Measurements from ENCODE around the gene METTL25. TPM values are rescaled to one million over a fixed set of nuclear protein-coding genes. Genes with fewer than 3 reads are reported as not detected.

Gene METTL25
- total RNA-seq, 2 experiments from 2014 or later: 8.0 to 12.5 TPM

DNA sequence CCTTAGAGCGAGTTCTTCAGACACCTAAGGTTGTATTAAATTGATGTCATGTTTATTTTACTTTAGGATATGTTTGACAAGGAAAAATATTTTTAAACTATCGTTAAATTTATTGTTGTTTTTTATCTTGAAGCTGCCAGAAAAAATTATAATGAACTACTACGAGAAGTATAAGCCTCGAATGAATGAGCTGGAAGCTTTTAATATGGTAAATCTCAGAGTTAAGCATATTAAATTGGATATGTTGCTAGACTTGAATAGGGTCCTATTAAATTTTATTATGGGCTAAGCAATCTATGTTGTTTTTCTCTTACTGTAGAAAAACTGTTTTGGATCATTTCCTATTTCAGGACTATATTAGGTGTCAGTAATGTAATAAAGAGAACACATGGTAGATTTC, 118.2 kb downstream of the METTL25 start:
- no TSS peak for BruUV-seq (replicated peaks)
- Histone ChIP-seq H3K4me3 (ENCODE audit: low read depth, low read length, poor library complexity, severe bottlenecking) (no peak overlapping the region), H4K20me1 (ENCODE audit: insufficient read depth, low read length) (no peaks in the 10 kb centered on the region), H3K4me2 (ENCODE audit: low read length) (no peak overlapping the region), H3K27ac (ENCODE audit: low read depth, low read length, poor library complexity, severe bottlenecking) (no peak overlapping the region), H3K9me2 (ENCODE audit: insufficient read depth, low read length) (no peaks in the 10 kb centered on the region), H3K79me2 (ENCODE audit: insufficient read depth, low read depth, low read length) (no peaks in the 10 kb centered on the region), H3K9me3 (ENCODE audit: low read length) (no peaks in the 10 kb centered on the region), H3K36me3 (ENCODE audit: insufficient read depth, low read length) (no peaks in the 10 kb centered on the region), H2AFZ (ENCODE audit: low read length) (no peak overlapping the region), H3K4me1 (ENCODE audit: insufficient read depth, low read length, poor library complexity, severe bottlenecking) (no peaks in the 10 kb centered on the region)
- ChIA-PET CTCF (ENCODE audit: unreplicated experiment) (no interaction called here), POLR2A (no interaction called here)
- DNase-seq (ENCODE audit: low spot score): no peak
- TF ChIP-seq EZH2phosphoT487 (IDR thresholded peaks at IDR 0.05; ENCODE audit: borderline replicate concordance, low read depth, low read length): no peak
- TF ChIP-seq, protein P1, sequence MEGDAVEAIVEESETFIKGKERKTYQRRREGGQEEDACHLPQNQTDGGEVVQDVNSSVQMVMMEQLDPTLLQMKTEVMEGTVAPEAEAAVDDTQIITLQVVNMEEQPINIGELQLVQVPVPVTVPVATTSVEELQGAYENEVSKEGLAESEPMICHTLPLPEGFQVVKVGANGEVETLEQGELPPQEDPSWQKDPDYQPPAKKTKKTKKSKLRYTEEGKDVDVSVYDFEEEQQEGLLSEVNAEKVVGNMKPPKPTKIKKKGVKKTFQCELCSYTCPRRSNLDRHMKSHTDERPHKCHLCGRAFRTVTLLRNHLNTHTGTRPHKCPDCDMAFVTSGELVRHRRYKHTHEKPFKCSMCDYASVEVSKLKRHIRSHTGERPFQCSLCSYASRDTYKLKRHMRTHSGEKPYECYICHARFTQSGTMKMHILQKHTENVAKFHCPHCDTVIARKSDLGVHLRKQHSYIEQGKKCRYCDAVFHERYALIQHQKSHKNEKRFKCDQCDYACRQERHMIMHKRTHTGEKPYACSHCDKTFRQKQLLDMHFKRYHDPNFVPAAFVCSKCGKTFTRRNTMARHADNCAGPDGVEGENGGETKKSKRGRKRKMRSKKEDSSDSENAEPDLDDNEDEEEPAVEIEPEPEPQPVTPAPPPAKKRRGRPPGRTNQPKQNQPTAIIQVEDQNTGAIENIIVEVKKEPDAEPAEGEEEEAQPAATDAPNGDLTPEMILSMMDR (conservative IDR thresholded peaks at IDR 0.05; ENCODE audit: low read length): no peak
- intact Hi-C loops (cut with micrococcal nuclease; ENCODE audit: unreplicated experiment): no loop called here

DNA sequence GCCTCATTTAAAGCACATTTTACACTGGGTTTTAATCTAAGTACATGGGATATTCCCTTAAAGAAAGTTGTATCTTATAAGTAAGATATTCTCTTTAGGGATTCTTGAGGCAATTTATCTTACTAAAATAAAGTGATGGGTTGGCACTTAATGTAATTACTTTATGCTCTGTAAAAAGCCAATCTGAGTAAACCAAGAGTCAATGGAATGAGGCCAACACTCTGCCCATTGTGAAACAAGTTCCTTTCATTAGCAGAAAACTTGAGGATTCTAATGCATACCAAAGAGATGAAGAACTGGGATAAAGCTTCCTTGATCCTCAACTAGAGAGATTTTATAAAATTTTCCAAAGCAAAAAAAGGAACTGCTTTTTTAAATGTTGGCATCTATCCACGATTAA, 121.2 kb downstream of the METTL25 start:
- no TSS peak for BruUV-seq (replicated peaks)
- no peaks in the 10 kb centered on the region for H3K9me2 ChIP-seq (ENCODE audit: insufficient read depth, low read length)
- no peaks in the 10 kb centered on the region for H3K9me3 ChIP-seq (ENCODE audit: low read length)
- TF ChIP-seq, protein P1 (conservative IDR thresholded peaks at IDR 0.05; ENCODE audit: low read length): no peak
- TF ChIP-seq EZH2phosphoT487 (IDR thresholded peaks at IDR 0.05; ENCODE audit: borderline replicate concordance, low read depth, low read length): no peak
- H3K36me3 ChIP-seq (ENCODE audit: insufficient read depth, low read length): no peaks in the 10 kb centered on the region
- no peak overlapping the region for H3K27ac ChIP-seq (ENCODE audit: low read depth, low read length, poor library complexity, severe bottlenecking)
- H3K4me1 ChIP-seq (ENCODE audit: insufficient read depth, low read length, poor library complexity, severe bottlenecking): no peaks in the 10 kb centered on the region
- no peak overlapping the region for H3K4me3 ChIP-seq (ENCODE audit: low read depth, low read length, poor library complexity, severe bottlenecking)
- H2AFZ ChIP-seq (ENCODE audit: low read length): no peak overlapping the region
- no peak overlapping the region for H3K4me2 ChIP-seq (ENCODE audit: low read length)
- ChIA-PET POLR2A (interaction anchor here (0.6 to 0.7 kb wide), 2 partner anchors 57 to 419 kb away, joined by 3 read pairs; no protein-coding TSS in a partner anchor), CTCF (ENCODE audit: unreplicated experiment) (no interaction called here)
- H3K79me2 ChIP-seq (ENCODE audit: insufficient read depth, low read depth, low read length): no peaks in the 10 kb centered on the region
- intact Hi-C loops (cut with micrococcal nuclease; ENCODE audit: unreplicated experiment): no loop called here
- DNase-seq (ENCODE audit: low spot score): no peak
- H4K20me1 ChIP-seq (ENCODE audit: insufficient read depth, low read length): no peaks in the 10 kb centered on the region

DNA sequence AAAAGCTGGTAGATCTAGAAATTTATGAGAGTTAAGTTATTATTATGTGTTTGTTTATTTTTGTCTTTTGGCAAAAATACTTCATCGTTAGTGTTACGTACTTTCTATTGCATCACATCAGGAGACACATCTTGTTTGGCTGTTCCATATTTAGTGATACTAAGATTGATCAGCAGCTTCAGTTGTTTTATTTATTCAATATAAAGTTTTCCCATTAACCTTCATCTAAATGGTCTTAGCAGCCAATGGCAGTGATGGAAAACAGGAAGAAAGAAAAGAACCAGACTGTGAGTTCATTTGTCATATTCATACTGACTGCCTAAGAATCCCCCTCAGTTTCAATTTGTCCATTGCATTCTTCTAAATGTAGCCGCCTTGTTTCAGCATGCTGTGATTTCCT, 122.3 kb downstream of the METTL25 start:
- Histone ChIP-seq H3K27ac (ENCODE audit: low read depth, low read length, poor library complexity, severe bottlenecking) (no peak overlapping the region), H3K4me2 (ENCODE audit: low read length) (no peak overlapping the region), H4K20me1 (ENCODE audit: insufficient read depth, low read length) (no peaks in the 10 kb centered on the region), H3K36me3 (ENCODE audit: insufficient read depth, low read length) (no peaks in the 10 kb centered on the region), H3K9me2 (ENCODE audit: insufficient read depth, low read length) (no peaks in the 10 kb centered on the region), H3K79me2 (ENCODE audit: insufficient read depth, low read depth, low read length) (no peaks in the 10 kb centered on the region), H2AFZ (ENCODE audit: low read length) (no peak overlapping the region), H3K4me3 (ENCODE audit: low read depth, low read length, poor library complexity, severe bottlenecking) (no peak overlapping the region), H3K9me3 (ENCODE audit: low read length) (no peaks in the 10 kb centered on the region), H3K4me1 (ENCODE audit: insufficient read depth, low read length, poor library complexity, severe bottlenecking) (no peaks in the 10 kb centered on the region)
- no TSS peak for BruUV-seq (replicated peaks)
- CTCF ChIA-PET (ENCODE audit: unreplicated experiment): no interaction called here
- POLR2A ChIA-PET: no interaction called here
- no peak for TF ChIP-seq EZH2phosphoT487 (IDR thresholded peaks at IDR 0.05; ENCODE audit: borderline replicate concordance, low read depth, low read length)
- TF ChIP-seq, protein P1 (conservative IDR thresholded peaks at IDR 0.05; ENCODE audit: low read length): no peak
- no peak for DNase-seq (ENCODE audit: low spot score)
- intact Hi-C loops (cut with micrococcal nuclease; ENCODE audit: unreplicated experiment): no loop called here
